T-helper 1 cell treated with Interleukin-12 subunit alpha and Interleukin-12 subunit beta and Interleukin-4 antibody, amounts not matched to agents 30 μg/mL and 1 μg/mL, for 36 hours (primary cell): ENCODE results near the gene NPAS3.

Experiments
- H3K27ac Mint-ChIP-seq: one replicate; pipeline ENCODE4 v1.8.0; 2021; ENCODE audit warnings: mild to moderate bottlenecking, mixed read lengths
- H3K27me3 Mint-ChIP-seq: one replicate; pipeline ENCODE4 v1.8.0; 2021; ENCODE audit warnings: low read depth, mixed read lengths
- H3K36me3 Mint-ChIP-seq: one replicate; pipeline ENCODE4 v1.8.0; 2021; ENCODE audit warnings: low read depth, mixed read lengths
- H3K4me1 Mint-ChIP-seq: one replicate; pipeline ENCODE4 v1.8.0; 2021; ENCODE audit warnings: low read depth, mixed read lengths
- H3K4me3 Mint-ChIP-seq: one replicate; pipeline ENCODE4 v1.8.0; 2021; ENCODE audit warnings: mild to moderate bottlenecking, moderate library complexity, mixed read lengths
- H3K9me3 Mint-ChIP-seq: one replicate; pipeline ENCODE4 v1.8.0; 2021; ENCODE audit warnings: mixed read lengths

The NPAS3 gene

GRCh38 chr14:33237115-33237740 lies 298.5 kb downstream of the NPAS3 start:
- H3K36me3 Mint-ChIP-seq = no peaks in the 10 kb centered on the region
- H3K27me3 Mint-ChIP-seq = no peaks in the 10 kb centered on the region
- peaks cover 2% of the 10 kb centered on the region for H3K9me3 Mint-ChIP-seq
- H3K27ac Mint-ChIP-seq = no peak overlapping the region
- no peak overlapping the region for H3K4me3 Mint-ChIP-seq
- H3K4me1 Mint-ChIP-seq = no peaks in the 10 kb centered on the region

- Mint-ChIP-seq H3K4me1 (no peaks in the 10 kb centered on the region), H3K9me3 (peaks cover 2% of the 10 kb centered on the region), H3K4me3 (no peak overlapping the region), H3K36me3 (no peaks in the 10 kb centered on the region), H3K27ac (no peak overlapping the region), H3K27me3 (no peaks in the 10 kb centered on the region)
These were observed 300.8 kb downstream of the NPAS3 start for GRCh38 chr14:33239465-33239864.

GRCh38 chr14:33240466-33240865 lies 301.8 kb downstream of the NPAS3 start:
- no peaks in the 10 kb centered on the region for H3K36me3 Mint-ChIP-seq
- no peak overlapping the region for H3K27ac Mint-ChIP-seq
- no peaks in the 10 kb centered on the region for H3K27me3 Mint-ChIP-seq
- H3K4me1 Mint-ChIP-seq = no peaks in the 10 kb centered on the region
- peaks cover 2% of the 10 kb centered on the region for H3K9me3 Mint-ChIP-seq
- H3K4me3 Mint-ChIP-seq = no peak overlapping the region

- H3K9me3 Mint-ChIP-seq = peaks cover 2% of the 10 kb centered on the region
- H3K36me3 Mint-ChIP-seq = no peaks in the 10 kb centered on the region
- no peak overlapping the region for H3K4me3 Mint-ChIP-seq
- no peaks in the 10 kb centered on the region for H3K4me1 Mint-ChIP-seq
- no peak overlapping the region for H3K27ac Mint-ChIP-seq
- H3K27me3 Mint-ChIP-seq = no peaks in the 10 kb centered on the region
These were observed 302.7 kb downstream of the NPAS3 start for GRCh38 chr14:33241331-33241730.

- Mint-ChIP-seq H3K9me3 (no peaks in the 10 kb centered on the region), H3K36me3 (no peaks in the 10 kb centered on the region), H3K4me1 (no peaks in the 10 kb centered on the region), H3K4me3 (no peak overlapping the region), H3K27me3 (no peaks in the 10 kb centered on the region), H3K27ac (no peak overlapping the region)
These were observed 310.6 kb downstream of the NPAS3 start for GRCh38 chr14:33249233-33249820.

- H3K9me3 Mint-ChIP-seq = no peaks in the 10 kb centered on the region
- no peak overlapping the region for H3K4me3 Mint-ChIP-seq
- no peaks in the 10 kb centered on the region for H3K4me1 Mint-ChIP-seq
- H3K27me3 Mint-ChIP-seq = no peaks in the 10 kb centered on the region
- H3K27ac Mint-ChIP-seq = no peak overlapping the region
- no peaks in the 10 kb centered on the region for H3K36me3 Mint-ChIP-seq
These were observed 312.3 kb downstream of the NPAS3 start for GRCh38 chr14:33250963-33251362.

- no peaks in the 10 kb centered on the region for H3K36me3 Mint-ChIP-seq
- no peak overlapping the region for H3K4me3 Mint-ChIP-seq
- H3K27me3 Mint-ChIP-seq = no peaks in the 10 kb centered on the region
These were observed 315.7 kb downstream of the NPAS3 start for GRCh38 chr14:33254342-33254741.

GRCh38 chr14:33254861-33255395 lies 316.2 kb downstream of the NPAS3 start:
- no peak overlapping the region for H3K4me3 Mint-ChIP-seq

More at GRCh38 chr14:33254342-33254741, 315.7 kb downstream of the NPAS3 start:
- Mint-ChIP-seq H3K4me1 (no peaks in the 10 kb centered on the region), H3K9me3 (peaks cover 4% of the 10 kb centered on the region), H3K27ac (no peak overlapping the region)

GRCh38 chr14:33257796-33258195 lies 319.1 kb downstream of the NPAS3 start:
- H3K9me3 Mint-ChIP-seq = peaks cover 8% of the 10 kb centered on the region
- H3K4me1 Mint-ChIP-seq = no peaks in the 10 kb centered on the region
- H3K4me3 Mint-ChIP-seq = no peak overlapping the region
- H3K27me3 Mint-ChIP-seq = no peaks in the 10 kb centered on the region
- H3K27ac Mint-ChIP-seq = no peak overlapping the region
- no peaks in the 10 kb centered on the region for H3K36me3 Mint-ChIP-seq

More at GRCh38 chr14:33254861-33255395, 316.2 kb downstream of the NPAS3 start:
- no peaks in the 10 kb centered on the region for H3K36me3 Mint-ChIP-seq
- peaks cover 4% of the 10 kb centered on the region for H3K9me3 Mint-ChIP-seq
- no peaks in the 10 kb centered on the region for H3K27me3 Mint-ChIP-seq
- no peak overlapping the region for H3K27ac Mint-ChIP-seq
- no peaks in the 10 kb centered on the region for H3K4me1 Mint-ChIP-seq

GRCh38 chr14:33259764-33260163 lies 321.1 kb downstream of the NPAS3 start:
- no peaks in the 10 kb centered on the region for H3K4me1 Mint-ChIP-seq
- H3K27ac Mint-ChIP-seq = no peak overlapping the region
- H3K27me3 Mint-ChIP-seq = no peaks in the 10 kb centered on the region
- H3K36me3 Mint-ChIP-seq = no peaks in the 10 kb centered on the region
- H3K9me3 Mint-ChIP-seq = peaks cover 8% of the 10 kb centered on the region
- no peak overlapping the region for H3K4me3 Mint-ChIP-seq

- Mint-ChIP-seq H3K36me3 (no peaks in the 10 kb centered on the region), H3K27me3 (no peaks in the 10 kb centered on the region), H3K27ac (no peak overlapping the region), H3K4me3 (no peak overlapping the region), H3K4me1 (no peaks in the 10 kb centered on the region), H3K9me3 (no peaks in the 10 kb centered on the region)
These were observed 332.5 kb downstream of the NPAS3 start for GRCh38 chr14:33271216-33271615.

- Mint-ChIP-seq H3K9me3 (no peaks in the 10 kb centered on the region), H3K4me1 (no peaks in the 10 kb centered on the region), H3K4me3 (no peak overlapping the region), H3K27me3 (no peaks in the 10 kb centered on the region), H3K36me3 (no peaks in the 10 kb centered on the region), H3K27ac (no peak overlapping the region)
These were observed 333.2 kb downstream of the NPAS3 start for GRCh38 chr14:33271891-33272290.

GRCh38 chr14:33273978-33274377 lies 335.3 kb downstream of the NPAS3 start:
- Mint-ChIP-seq H3K27me3 (no peaks in the 10 kb centered on the region), H3K27ac (no peak overlapping the region), H3K4me1 (no peaks in the 10 kb centered on the region), H3K36me3 (no peaks in the 10 kb centered on the region), H3K9me3 (no peaks in the 10 kb centered on the region), H3K4me3 (no peak overlapping the region)

- H3K4me3 Mint-ChIP-seq = no peak overlapping the region
- H3K36me3 Mint-ChIP-seq = no peaks in the 10 kb centered on the region
- no peaks in the 10 kb centered on the region for H3K9me3 Mint-ChIP-seq
- H3K27me3 Mint-ChIP-seq = no peaks in the 10 kb centered on the region
- no peak overlapping the region for H3K27ac Mint-ChIP-seq
- no peaks in the 10 kb centered on the region for H3K4me1 Mint-ChIP-seq
These were observed 337.2 kb downstream of the NPAS3 start for GRCh38 chr14:33275879-33276278.

GRCh38 chr14:33279865-33280264 lies 341.2 kb downstream of the NPAS3 start:
- Mint-ChIP-seq H3K36me3 (no peaks in the 10 kb centered on the region), H3K27me3 (no peaks in the 10 kb centered on the region), H3K27ac (no peak overlapping the region), H3K4me3 (no peak overlapping the region), H3K9me3 (peaks cover 3% of the 10 kb centered on the region), H3K4me1 (no peaks in the 10 kb centered on the region)
